NB4 (cell line): Measurements from ENCODE around the gene ERCC3.

Source experiments
- MAX ChIP-seq: IDR thresholded peaks from 2 replicates; pipeline ENCODE4 v1.6.1; 2011; ENCODE audit warnings: low read depth, low read length
- POLR2A ChIP-seq: IDR thresholded peaks from 2 replicates; pipeline ENCODE4 v1.6.1; 2011; ENCODE audit warnings: mild to moderate bottlenecking; ENCODE audit not compliant: insufficient read length; ENCODE audit errors: extremely low read depth
- TF ChIP-seq, protein P1 (sequence below): IDR thresholded peaks from one replicate; pipeline ENCODE4 v1.5.1; 2012; ENCODE audit warnings: low read depth, low read length

DNA sequence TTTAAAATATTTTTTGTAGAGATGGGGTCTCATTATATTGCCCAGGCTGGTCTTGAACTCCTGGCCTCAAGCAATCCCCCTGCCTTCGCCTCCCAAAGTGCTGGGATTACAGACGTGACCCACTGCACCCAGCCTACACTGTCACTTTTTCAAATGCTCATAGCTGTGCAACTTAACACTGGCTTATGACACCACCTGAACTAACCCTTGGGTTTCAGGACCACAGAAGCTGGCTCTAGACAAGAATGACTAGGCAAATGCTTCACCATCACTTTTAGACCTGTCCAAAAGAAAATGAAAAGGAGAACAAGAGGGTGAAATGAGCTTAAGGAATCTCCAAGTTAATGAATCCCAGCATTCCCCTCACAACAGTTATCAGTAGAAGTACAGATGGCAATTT lies 13.3 kb downstream of the ERCC3 start:
- TF ChIP-seq, protein P1, sequence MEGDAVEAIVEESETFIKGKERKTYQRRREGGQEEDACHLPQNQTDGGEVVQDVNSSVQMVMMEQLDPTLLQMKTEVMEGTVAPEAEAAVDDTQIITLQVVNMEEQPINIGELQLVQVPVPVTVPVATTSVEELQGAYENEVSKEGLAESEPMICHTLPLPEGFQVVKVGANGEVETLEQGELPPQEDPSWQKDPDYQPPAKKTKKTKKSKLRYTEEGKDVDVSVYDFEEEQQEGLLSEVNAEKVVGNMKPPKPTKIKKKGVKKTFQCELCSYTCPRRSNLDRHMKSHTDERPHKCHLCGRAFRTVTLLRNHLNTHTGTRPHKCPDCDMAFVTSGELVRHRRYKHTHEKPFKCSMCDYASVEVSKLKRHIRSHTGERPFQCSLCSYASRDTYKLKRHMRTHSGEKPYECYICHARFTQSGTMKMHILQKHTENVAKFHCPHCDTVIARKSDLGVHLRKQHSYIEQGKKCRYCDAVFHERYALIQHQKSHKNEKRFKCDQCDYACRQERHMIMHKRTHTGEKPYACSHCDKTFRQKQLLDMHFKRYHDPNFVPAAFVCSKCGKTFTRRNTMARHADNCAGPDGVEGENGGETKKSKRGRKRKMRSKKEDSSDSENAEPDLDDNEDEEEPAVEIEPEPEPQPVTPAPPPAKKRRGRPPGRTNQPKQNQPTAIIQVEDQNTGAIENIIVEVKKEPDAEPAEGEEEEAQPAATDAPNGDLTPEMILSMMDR = no peak
- TF ChIP-seq POLR2A (no peak), MAX (no peak)
